Suprapubic skin (tissue), 4 donors: ENCODE measurements around the gene MATCAP1.

Experiments
- CTCF ChIP-seq, 2 donors: fragments of 200-600 bp in 1 of 2; fragments of 450-650 bp in 1 of 2; sonication (generic) in 1 of 2; IDR thresholded peaks; one replicate each; pipeline ENCODE4 v1.5.1; 2016 to 2019; ENCODE audit warnings: antibody characterized with exemption in 2 of 2, mild to moderate bottlenecking in 1 of 2, moderate library complexity in 1 of 2
- POLR2A ChIP-seq, 2 donors: fragments of 450-650 bp; IDR thresholded peaks; one replicate each; pipeline ENCODE4 v1.6.1; 2017; ENCODE audit warnings: antibody characterized with exemption in 2 of 2, mild to moderate bottlenecking in 2 of 2, moderate library complexity in 2 of 2
- POLR2AphosphoS5 ChIP-seq, 3 donors: sonication (generic); formaldehyde crosslinking; IDR thresholded peaks; one replicate each; pipeline ENCODE4 v1.6.1; 2017; ENCODE audit warnings: antibody characterized with exemption in 3 of 3

GRCh38 chr16:67197704-67198103 lies 13.9 kb upstream of the MATCAP1 start:
- no peak for TF ChIP-seq CTCF (IDR thresholded peaks at IDR 0.05)
- TF ChIP-seq POLR2AphosphoS5 (IDR thresholded peaks at IDR 0.05): no peak
- TF ChIP-seq POLR2A (IDR thresholded peaks at IDR 0.05): no peak
